H1 (cell line): ENCODE data around the gene SUMF2. TPM values are rescaled to one million over a fixed set of nuclear protein-coding genes. Genes with fewer than 3 reads are reported as not detected.

Experiments used
- CTCF ChIA-PET: fragments of 300-600 bp; sonication (Branson Sonifier 250); formaldehyde crosslinking; loops from one replicate; lab custom pipeline; 2021; ENCODE audit not compliant: partially characterized antibody; lab: Charles Lee
- POLR2A ChIA-PET: fragments of 300-600 bp; sonication (Branson Sonifier 250); formaldehyde crosslinking; loops from one replicate; lab custom pipeline; 2021; ENCODE audit warnings: inconsistent platforms; ENCODE audit not compliant: partially characterized antibody; lab: Charles Lee
- DNase-seq, 2 experiments: peaks; one replicate each; pipeline versions ENCODE4 v3.0.0 to v3.0.0-alpha.2; 2010 to 2022; ENCODE audit warnings: low spot score in 2 of 2, low read depth in 1 of 2, mixed read lengths in 1 of 2
- FAIRE-seq: peaks from 2 replicates; lab custom pipeline; 2011; peaks lifted over from hg19 to GRCh38; lab: Jason Lieb, UNC
- H2AFZ ChIP-seq: 2 replicates; pipeline ENCODE4 v1.8.1; 2012; ENCODE audit warnings: low read length, inconsistent platforms
- H2AK5ac ChIP-seq: 2 replicates; pipeline ENCODE4 v1.6.1; 2013; ENCODE audit warnings: low read depth, low read length
- H2BK120ac ChIP-seq: replicated peaks from 2 replicates; pipeline ENCODE3; 2013; ENCODE audit warnings: low read depth, low read length, inconsistent platforms
- H2BK12ac ChIP-seq: 2 replicates; pipeline ENCODE4 v1.6.1; 2013; ENCODE audit warnings: low read depth, low read length
- H2BK15ac ChIP-seq: 2 replicates; pipeline ENCODE4 v1.6.1; 2013; ENCODE audit warnings: low read length
- H2BK20ac ChIP-seq: 2 replicates; pipeline ENCODE4 v1.6.1; 2013; ENCODE audit warnings: low read length
- H2BK5ac ChIP-seq: 2 replicates; pipeline ENCODE4 v1.6.1; 2013; ENCODE audit warnings: low read depth, low read length
- H3K14ac ChIP-seq: 2 replicates; pipeline ENCODE4 v1.6.1; 2013; ENCODE audit warnings: inconsistent platforms; ENCODE audit not compliant: insufficient read length
- H3K18ac ChIP-seq: 2 replicates; pipeline ENCODE4 v1.6.1; 2013; ENCODE audit warnings: low read length; ENCODE audit errors: extremely low read depth
- H3K23ac ChIP-seq: 2 replicates; pipeline ENCODE4 v1.6.1; 2013; ENCODE audit warnings: inconsistent platforms; ENCODE audit not compliant: insufficient read length
- H3K23me2 ChIP-seq: 2 replicates; pipeline ENCODE4 v1.6.1; 2013; ENCODE audit warnings: low read depth, low read length
- H3K27ac ChIP-seq: 2 replicates; pipeline ENCODE4 v1.6.1; 2011; ENCODE audit warnings: low read depth, low read length, inconsistent platforms
- H3K27me3 ChIP-seq, 4 experiments: replicated peaks in 1 of 4; 1 replicate in 1 of 4; 2 replicates in 3 of 4; pipeline versions ENCODE4 v1.6.1 to v1.8.1; 2011 to 2013; ENCODE audit warnings: low read length in 3 of 4, mild to moderate bottlenecking in 3 of 4, inconsistent platforms in 2 of 4, mixed read lengths in 2 of 4, moderate library complexity in 1 of 4; ENCODE audit not compliant: control insufficient read depth in 3 of 4, insufficient read depth in 3 of 4; ENCODE audit errors: extremely low read depth in 1 of 4
- H3K36me3 ChIP-seq, 4 experiments: 2 replicates each; pipeline versions ENCODE4 v1.6.1 to v1.8.1; 2011 to 2013; ENCODE audit warnings: mild to moderate bottlenecking in 4 of 4, low read length in 3 of 4, moderate library complexity in 2 of 4, control low read depth in 1 of 4, inconsistent platforms in 1 of 4; ENCODE audit not compliant: insufficient read depth in 4 of 4, control insufficient read depth in 2 of 4
- H3K4ac ChIP-seq: replicated peaks from 2 replicates; pipeline ENCODE3; 2013; ENCODE audit warnings: low read length, low read depth, mixed read lengths, inconsistent platforms; ENCODE audit not compliant: insufficient read length
- H3K4me1 ChIP-seq, 4 experiments: replicated peaks in 1 of 4; 1 replicate in 1 of 4; 2 replicates in 3 of 4; pipeline versions ENCODE4 v1.6.1 to v1.8.1; 2011 to 2013; ENCODE audit warnings: low read length in 3 of 4, inconsistent platforms in 2 of 4, mixed read lengths in 1 of 4; ENCODE audit not compliant: insufficient read depth in 4 of 4, control insufficient read depth in 3 of 4
- H3K4me2 ChIP-seq, 2 experiments: 2 replicates each; pipeline versions ENCODE4 v1.6.1 to v1.8.1; 2011 to 2013; ENCODE audit warnings: low read depth in 2 of 2, low read length in 2 of 2, control low read depth in 1 of 2, inconsistent platforms in 1 of 2, mild to moderate bottlenecking in 1 of 2; ENCODE audit not compliant: insufficient read depth in 1 of 2
- H3K4me3 ChIP-seq, 4 experiments: fragments of 200-600, 300-600 bp in 1 of 4; sonication (generic), shearing (Covaris generic), sonication (Bioruptor Twin) in 1 of 4; 2 replicates each; pipeline versions ENCODE4 v1.5.1 to v1.8.1; 2011 to 2016; ENCODE audit warnings: low read length in 4 of 4, low read depth in 3 of 4, control low read depth in 2 of 4, inconsistent platforms in 2 of 4, mild to moderate bottlenecking in 2 of 4, mixed read lengths in 1 of 4, moderate library complexity in 1 of 4; ENCODE audit not compliant: insufficient read depth in 2 of 4; ENCODE audit errors: extremely low read depth in 1 of 4
- H3K56ac ChIP-seq: replicated peaks from 2 replicates; pipeline ENCODE3; 2013; ENCODE audit warnings: low read depth, mild to moderate bottlenecking, mixed read lengths, low read length, inconsistent platforms; ENCODE audit not compliant: insufficient read length
- H3K79me1 ChIP-seq: 2 replicates; pipeline ENCODE4 v1.6.1; 2013; ENCODE audit warnings: low read depth, low read length, control low read depth
- H3K79me2 ChIP-seq, 2 experiments: 2 replicates each; pipeline versions ENCODE4 v1.6.1 to v1.8.1; 2012 to 2013; ENCODE audit warnings: low read length in 2 of 2, mild to moderate bottlenecking in 2 of 2, inconsistent platforms in 1 of 2; ENCODE audit not compliant: insufficient read depth in 2 of 2, control insufficient read depth in 1 of 2
- H3K9ac ChIP-seq, 4 experiments: replicated peaks in 1 of 4; 1 replicate in 1 of 4; 2 replicates in 3 of 4; pipeline versions ENCODE4 v1.6.1 to v1.8.1; 2011 to 2013; ENCODE audit warnings: low read depth in 3 of 4, low read length in 3 of 4, control low read depth in 2 of 4, mild to moderate bottlenecking in 2 of 4, moderate library complexity in 2 of 4, inconsistent platforms in 1 of 4; ENCODE audit errors: extremely low read depth in 1 of 4
- H3K9me3 ChIP-seq, 2 experiments: 2 replicates each; pipeline versions ENCODE4 v1.6.1 to v1.8.1; 2012 to 2013; ENCODE audit warnings: mild to moderate bottlenecking in 2 of 2, moderate library complexity in 2 of 2, control low read depth in 1 of 2, inconsistent platforms in 1 of 2, low read depth in 1 of 2, low read length in 1 of 2, mixed read lengths in 1 of 2; ENCODE audit not compliant: insufficient read depth in 2 of 2
- H4K20me1 ChIP-seq, 2 experiments: replicated peaks in 1 of 2; 2 replicates each; pipeline versions ENCODE3 to v1.8.1; 2011 to 2013; ENCODE audit warnings: inconsistent platforms in 2 of 2, low read length in 2 of 2, mild to moderate bottlenecking in 1 of 2; ENCODE audit not compliant: insufficient read depth in 2 of 2, control insufficient read depth in 1 of 2
- H4K5ac ChIP-seq: 2 replicates; pipeline ENCODE4 v1.6.1; 2013; ENCODE audit warnings: low read length, low read depth, mixed read lengths, inconsistent platforms; ENCODE audit not compliant: insufficient read length
- H4K8ac ChIP-seq: 2 replicates; pipeline ENCODE4 v1.8.0; 2013; ENCODE audit warnings: mild to moderate bottlenecking, moderate library complexity, low read length, inconsistent platforms; ENCODE audit not compliant: insufficient read depth; ENCODE audit errors: extremely low read depth
- H4K91ac ChIP-seq: replicated peaks from 2 replicates; pipeline ENCODE3; 2013; ENCODE audit warnings: low read length, mixed read lengths, inconsistent platforms; ENCODE audit not compliant: insufficient read length
- BRCA1 ChIP-seq: IDR thresholded peaks from 2 replicates; pipeline ENCODE4 v1.6.1; 2012; ENCODE audit warnings: low read depth, low read length, improper control_type of control experiment
- CBX8 ChIP-seq: fragments of 300-800, 300-1000 bp; sonication (generic); IDR thresholded peaks from 2 replicates; pipeline ENCODE4 v1.7.1; 2016; ENCODE audit warnings: low read depth, low read length, borderline replicate concordance
- CTBP2 ChIP-seq: IDR thresholded peaks from 2 replicates; pipeline ENCODE4 v1.7.0; 2011; ENCODE audit warnings: borderline replicate concordance, mild to moderate bottlenecking, moderate library complexity, mixed read lengths, low read length; ENCODE audit not compliant: insufficient read depth, insufficient read length
- EP300 ChIP-seq, 2 experiments: IDR thresholded peaks; 1 replicate in 1 of 2; 2 replicates in 1 of 2; pipeline ENCODE4 v1.6.1; 2011 to 2012; ENCODE audit warnings: low read depth in 2 of 2, low read length in 2 of 2, mild to moderate bottlenecking in 2 of 2, borderline replicate concordance in 1 of 2, inconsistent platforms in 1 of 2, moderate library complexity in 1 of 2
- FOSL1 ChIP-seq: IDR thresholded peaks from 2 replicates; pipeline ENCODE4 v1.6.1; 2011; ENCODE audit warnings: mild to moderate bottlenecking, low read depth, low read length, moderate library complexity; ENCODE audit not compliant: insufficient read depth
- GABPA ChIP-seq: IDR thresholded peaks from 2 replicates; pipeline ENCODE4 v1.6.1; 2011; ENCODE audit warnings: mild to moderate bottlenecking, low read length, moderate library complexity, borderline replicate concordance; ENCODE audit not compliant: insufficient read depth
- HDAC6 ChIP-seq: IDR thresholded peaks from one replicate; pipeline ENCODE4 v1.7.1; 2012; ENCODE audit warnings: low read depth, mild to moderate bottlenecking, inconsistent platforms, low read length, moderate library complexity
- JUND ChIP-seq: IDR thresholded peaks from 2 replicates; pipeline ENCODE4 v1.6.1; 2011; ENCODE audit warnings: mild to moderate bottlenecking, improper control_type of control experiment, low read length
- MAFK ChIP-seq: IDR thresholded peaks from 2 replicates; pipeline ENCODE4 v1.6.1; 2012; ENCODE audit warnings: low read depth, mild to moderate bottlenecking, improper control_type of control experiment, low read length
- POLR2A ChIP-seq, 2 experiments: IDR thresholded peaks; 1 replicate in 1 of 2; 2 replicates in 1 of 2; pipeline ENCODE4 v1.6.1; 2011; ENCODE audit warnings: low read depth in 2 of 2, low read length in 2 of 2, mild to moderate bottlenecking in 2 of 2; ENCODE audit errors: control extremely low read depth in 1 of 2
- POLR2AphosphoS5 ChIP-seq: IDR thresholded peaks from 2 replicates; pipeline ENCODE4 v1.6.1; 2011; ENCODE audit warnings: low read depth, low read length
- RAD21 ChIP-seq, 2 experiments: IDR thresholded peaks in 1 of 2; conservative IDR thresholded peaks in 1 of 2; 2 replicates each; pipeline ENCODE4 v1.6.1; 2011; ENCODE audit warnings: low read depth in 2 of 2, low read length in 2 of 2, improper control_type of control experiment in 1 of 2, inconsistent platforms in 1 of 2, mild to moderate bottlenecking in 1 of 2, moderate library complexity in 1 of 2
- RFX5 ChIP-seq: IDR thresholded peaks from 2 replicates; pipeline ENCODE4 v1.6.1; 2011; ENCODE audit warnings: low read depth, low read length, improper control_type of control experiment, borderline replicate concordance
- TAF7 ChIP-seq: optimal IDR thresholded peaks from 2 replicates; pipeline ENCODE3; 2011; ENCODE audit warnings: low read depth, mild to moderate bottlenecking, inconsistent platforms, low read length, moderate library complexity, borderline replicate concordance
- WGBS, 2 experiments: shearing (Covaris generic) in 1 of 2; methylation state at CpG; one replicate each; pipeline versions ENCODE4 v1.1.6 to v1.1.7; 2013 to 2015; ENCODE audit warnings: low lambda C conversion rate in 2 of 2, mixed read lengths in 2 of 2, inconsistent platforms in 1 of 2, low coverage in 1 of 2, missing lambda C conversion rate in 1 of 2; ENCODE audit not compliant: insufficient replicate concordance in 2 of 2, insufficient coverage in 1 of 2, insufficient read length in 1 of 2; ENCODE audit errors: extremely low coverage in 1 of 2, missing lambda C conversion rate in 1 of 2; 5-methylcytosine and 5-hydroxymethylcytosine counted together
- polyA plus RNA-seq, 7 experiments: library from polyadenylated mRNA; depleted of rRNA in 3 of 7; stranded (reverse) in 5 of 7; unstranded in 2 of 7; fragments of >200 nt in 5 of 7; fragments of 200-250 nt in 2 of 7; gene quantifications; 1 replicate in 5 of 7; 2 replicates in 1 of 7; 4 replicates in 1 of 7; pipeline versions ENCODE4 v1.2.1 to v1.2.3, GENCODE V29; 2011 to 2013; ENCODE audit warnings: missing spikeins in 2 of 7, mixed read lengths in 2 of 7
- total RNA-seq: library from RNA; stranded (reverse); fragmentation: NEBNext Ultra II Directional; extraction: Animal tissue kit (Norgen Biotek cat#: 25700); gene quantifications from 2 replicates; pipeline ENCODE4 v1.2.1, GENCODE V29; 2021

Gene SUMF2
- total and polyA plus RNA-seq, 2 of the 8 experiments (the other 6 are each of a cell fraction or from before 2014, with no cell fraction given) = 39.8 to 59.2 TPM

DNA sequence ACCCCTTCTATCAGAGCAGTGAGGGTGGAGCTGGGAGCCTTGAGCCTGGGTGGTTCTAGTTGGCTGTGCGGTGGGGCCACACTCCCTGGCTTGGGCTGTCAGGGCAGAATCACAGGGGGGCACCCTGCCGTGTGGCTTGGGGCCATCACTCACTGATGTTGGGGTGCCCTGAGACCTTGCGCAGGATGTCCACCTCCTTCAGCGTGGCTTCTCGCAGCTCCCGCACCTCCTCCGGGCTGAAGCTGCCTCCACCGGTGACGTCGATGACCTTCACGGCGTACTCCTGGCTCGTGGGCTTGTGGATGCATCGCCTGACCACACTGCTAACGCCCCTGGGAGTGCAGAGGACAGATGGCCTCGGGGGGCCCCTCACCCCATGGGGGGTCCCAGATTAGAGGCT, 23.4 kb downstream of the SUMF2 start:
- H3K4me2 ChIP-seq = no peak overlapping the region
- WGBS, 2 experiments = 84% methylated on average over 15 of the region's 16 CpGs; no CpG with 5 or more reads in 1 of the 2 experiments
- no peak for DNase-seq
- no peak for TF ChIP-seq CBX8
- no peak for TF ChIP-seq MAFK
- no peak for TF ChIP-seq POLR2A (IDR thresholded peaks at IDR 0.05; ENCODE audit: control extremely low read depth in 1 of 2, low read depth in 2 of 2, low read length in 2 of 2)
- no peak for TF ChIP-seq HDAC6
- no peak for TF ChIP-seq TAF7
- TF ChIP-seq FOSL1 = no peak
- no peak for TF ChIP-seq RFX5
- no peak for TF ChIP-seq CTBP2
- no peak for TF ChIP-seq EP300 (IDR thresholded peaks at IDR 0.05; ENCODE audit: borderline replicate concordance in 1 of 2, low read depth in 2 of 2, low read length in 2 of 2)
- TF ChIP-seq POLR2AphosphoS5 = no peak
- no peak for TF ChIP-seq GABPA
- TF ChIP-seq JUND = no peak
- no peak for TF ChIP-seq RAD21 (IDR thresholded peaks at IDR 0.05 in 1 of 2, conservative IDR thresholded peaks at IDR 0.05 in 1 of 2; ENCODE audit: low read depth in 2 of 2, low read length in 2 of 2)
- TF ChIP-seq BRCA1 = no peak

More for the DNA sequence above, 23.4 kb downstream of the SUMF2 start:
- Histone ChIP-seq H3K23me2 (no peaks in the 10 kb centered on the region), H3K23ac (no peak overlapping the region), H2BK12ac (no peak overlapping the region), H3K14ac (no peak overlapping the region), H3K27me3 (no peaks in the 10 kb centered on the region), H3K79me1 (no peaks in the 10 kb centered on the region), H4K20me1 (peaks cover 0 to 2% of the 10 kb centered on the region in 2 experiments), H4K5ac (no peak overlapping the region), H3K9ac (no peak overlapping the region), H2BK15ac (no peak overlapping the region), H2BK5ac (no peak overlapping the region), H3K56ac (no peak overlapping the region), H2AFZ (no peak overlapping the region), H3K36me3 (no peaks in the 10 kb centered on the region), H2BK120ac (no peak overlapping the region), H2AK5ac (no peak overlapping the region), H3K4me1 (no peaks in the 10 kb centered on the region; a peak in 2 of 7 replicates), H3K4me3 (no peak overlapping the region), H4K91ac (no peak overlapping the region), H3K18ac (no peak overlapping the region), H3K4ac (no peak overlapping the region), H3K27ac (no peak overlapping the region), H2BK20ac (no peak overlapping the region), H4K8ac (no peak overlapping the region), H3K9me3 (no peaks in the 10 kb centered on the region), H3K79me2 (no peaks in the 10 kb centered on the region)
- POLR2A ChIA-PET = interaction anchor here (1.0 to 1.5 kb wide), 4 partner anchors 9 to 36 kb away, joined by 3 to 5 read pairs (median 4); partner anchors contain the start of genes CCT6A, PSPH and SUMF2
- no peak for FAIRE-seq
- CTCF ChIA-PET = interaction anchor here (1.1 kb wide), 1 partner anchor 13 kb away, joined by 3 read pairs; no protein-coding TSS in a partner anchor
